Measurements from ENCODE around the gene FRY.

FRY gene

DNA sequence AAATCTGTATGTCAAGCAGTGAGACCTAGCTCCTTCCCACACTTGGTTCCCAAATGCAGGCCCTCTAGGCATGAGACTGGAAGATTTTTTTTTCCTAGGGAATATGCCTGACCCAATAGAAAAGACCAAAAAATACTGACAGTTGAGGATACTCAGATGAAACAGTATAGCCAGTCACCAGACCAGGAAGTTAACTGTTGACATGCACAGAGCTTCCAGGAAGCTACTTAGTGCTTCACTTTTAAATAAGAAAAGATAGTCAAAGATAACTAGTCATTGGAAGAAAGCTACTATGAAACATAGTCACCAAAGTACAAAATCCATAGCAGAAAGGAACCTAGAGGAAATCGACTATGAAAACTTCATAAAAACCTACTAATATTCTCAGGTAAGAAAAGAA lies 316.1 kb downstream of the FRY start:
- in situ Hi-C loops (cut with HindIII; ENCODE audit: low sequenced_read_pairs), result no loop called here
- H3K4me3 ChIP-seq (ENCODE audit: low read depth, low read length), result no peak overlapping the region
- TF ChIP-seq, protein P1, sequence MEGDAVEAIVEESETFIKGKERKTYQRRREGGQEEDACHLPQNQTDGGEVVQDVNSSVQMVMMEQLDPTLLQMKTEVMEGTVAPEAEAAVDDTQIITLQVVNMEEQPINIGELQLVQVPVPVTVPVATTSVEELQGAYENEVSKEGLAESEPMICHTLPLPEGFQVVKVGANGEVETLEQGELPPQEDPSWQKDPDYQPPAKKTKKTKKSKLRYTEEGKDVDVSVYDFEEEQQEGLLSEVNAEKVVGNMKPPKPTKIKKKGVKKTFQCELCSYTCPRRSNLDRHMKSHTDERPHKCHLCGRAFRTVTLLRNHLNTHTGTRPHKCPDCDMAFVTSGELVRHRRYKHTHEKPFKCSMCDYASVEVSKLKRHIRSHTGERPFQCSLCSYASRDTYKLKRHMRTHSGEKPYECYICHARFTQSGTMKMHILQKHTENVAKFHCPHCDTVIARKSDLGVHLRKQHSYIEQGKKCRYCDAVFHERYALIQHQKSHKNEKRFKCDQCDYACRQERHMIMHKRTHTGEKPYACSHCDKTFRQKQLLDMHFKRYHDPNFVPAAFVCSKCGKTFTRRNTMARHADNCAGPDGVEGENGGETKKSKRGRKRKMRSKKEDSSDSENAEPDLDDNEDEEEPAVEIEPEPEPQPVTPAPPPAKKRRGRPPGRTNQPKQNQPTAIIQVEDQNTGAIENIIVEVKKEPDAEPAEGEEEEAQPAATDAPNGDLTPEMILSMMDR (IDR thresholded peaks at IDR 0.05; ENCODE audit: low read depth, low read length, missing control alignments), result no peak
- DNase-seq (ENCODE audit: low read depth), result no peak

All from astrocyte of the cerebellum (primary cell).